Measurements from ENCODE around the gene TNS1.

TNS1 gene

DNA sequence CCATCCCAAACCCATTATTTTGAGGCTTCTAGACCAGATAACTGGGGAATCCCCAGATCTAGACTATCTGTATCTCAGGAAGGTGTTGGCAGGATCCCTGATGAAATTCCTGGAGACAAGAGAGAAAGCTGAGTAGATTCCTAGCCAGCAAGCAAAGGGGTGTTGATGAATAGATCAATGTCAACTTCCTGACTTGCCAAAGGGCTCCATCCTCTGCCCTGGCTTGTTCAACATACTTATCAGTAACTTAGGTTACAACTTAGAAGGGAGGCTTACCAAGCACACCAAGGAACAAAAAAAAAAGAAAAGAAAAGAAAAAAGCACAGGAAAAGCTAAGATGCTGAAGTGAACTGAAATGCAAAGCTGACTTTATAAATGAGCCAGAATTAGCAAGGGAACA, 53.3 kb downstream of the TNS1 start:
- no peak for ATAC-seq
- Mint-ChIP-seq H3K27me3 (no peaks in the 10 kb centered on the region), H3K36me3 (ENCODE audit: low read depth) (no peaks in the 10 kb centered on the region)

GRCh38 chr2:217948897-217949296, 53.9 kb downstream of the TNS1 start:
- Mint-ChIP-seq H3K27ac (no peak overlapping the region), H3K9me3 (no peaks in the 10 kb centered on the region), H3K4me1 (no peaks in the 10 kb centered on the region), H3K27me3 (no peaks in the 10 kb centered on the region), H3K4me3 (no peak overlapping the region), H3K36me3 (ENCODE audit: low read depth) (no peaks in the 10 kb centered on the region)
- ATAC-seq, result no peak
- no peak for DNase-seq

More for the DNA sequence above, 53.3 kb downstream of the TNS1 start:
- Mint-ChIP-seq H3K4me3 (no peak overlapping the region), H3K4me1 (no peaks in the 10 kb centered on the region), H3K9me3 (no peaks in the 10 kb centered on the region), H3K27ac (no peak overlapping the region)
- no peak for DNase-seq

- no peak for DNase-seq
- ATAC-seq, result no peak
- H3K27me3 Mint-ChIP-seq, result peaks cover 4% of the 10 kb centered on the region
- H3K27ac Mint-ChIP-seq, result no peak overlapping the region
- H3K4me3 Mint-ChIP-seq, result no peak overlapping the region
- H3K36me3 Mint-ChIP-seq (ENCODE audit: low read depth), result no peaks in the 10 kb centered on the region
- H3K9me3 Mint-ChIP-seq, result no peaks in the 10 kb centered on the region
- H3K4me1 Mint-ChIP-seq, result peaks cover 2% of the 10 kb centered on the region
These were observed 54.4 kb downstream of the TNS1 start for GRCh38 chr2:217948351-217948791.

GRCh38 chr2:217947383-217948350, 55.1 kb downstream of the TNS1 start:
- DNase-seq (no peak), ATAC-seq (no peak)
- peaks cover 2% of the 10 kb centered on the region for H3K4me1 Mint-ChIP-seq
- H3K36me3 Mint-ChIP-seq (ENCODE audit: low read depth), result no peaks in the 10 kb centered on the region
- H3K9me3 Mint-ChIP-seq, result no peaks in the 10 kb centered on the region
- no peak overlapping the region for H3K4me3 Mint-ChIP-seq
- H3K27me3 Mint-ChIP-seq, result peaks cover 6% of the 10 kb centered on the region
- H3K27ac Mint-ChIP-seq, result no peak overlapping the region

DNA sequence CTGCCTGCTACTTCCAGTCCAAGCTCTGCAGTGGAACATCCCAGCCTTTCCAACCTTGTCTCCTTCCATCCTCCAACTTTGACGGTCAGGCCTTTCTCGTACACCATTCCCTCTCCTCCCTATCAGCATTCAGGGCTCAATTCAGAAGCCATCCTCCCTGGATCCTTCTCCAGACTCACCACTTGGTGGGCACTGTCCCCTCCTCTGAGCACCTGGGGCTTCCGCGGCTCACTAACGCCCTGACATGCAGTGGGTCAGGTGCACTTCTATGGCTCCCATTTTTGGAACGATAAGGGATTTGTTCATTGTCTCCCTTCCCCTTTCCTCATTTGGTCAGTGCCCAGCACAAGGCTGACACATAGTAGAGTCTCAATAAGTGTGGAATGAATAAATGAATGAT, 56.7 kb downstream of the TNS1 start:
- Mint-ChIP-seq H3K4me3 (no peak overlapping the region), H3K27me3 (peaks cover 10% of the 10 kb centered on the region), H3K4me1 (peaks cover 2% of the 10 kb centered on the region), H3K36me3 (ENCODE audit: low read depth) (no peaks in the 10 kb centered on the region), H3K27ac (no peak overlapping the region), H3K9me3 (no peaks in the 10 kb centered on the region)
- ATAC-seq, result no peak
- DNase-seq, result no peak

DNA sequence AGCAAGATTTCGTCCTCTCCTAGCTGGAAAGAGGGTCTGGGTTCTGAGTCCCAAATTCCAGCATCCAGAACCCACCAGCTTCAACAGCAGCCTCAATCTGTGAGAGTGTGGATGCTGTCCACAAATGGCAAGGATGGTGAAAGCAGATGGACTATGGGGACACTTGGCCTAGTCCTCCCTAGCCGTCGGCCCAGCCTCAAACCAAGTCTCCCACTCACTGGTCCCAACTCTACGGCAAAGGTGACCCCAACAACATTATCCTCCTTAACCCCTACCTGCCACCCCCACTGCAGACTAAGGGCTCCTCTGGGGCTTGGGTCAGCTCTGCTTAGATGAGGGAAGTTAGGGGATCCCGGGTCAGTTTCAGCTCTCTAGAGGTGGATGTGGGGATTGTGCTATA, 57.3 kb downstream of the TNS1 start:
- H3K27me3 Mint-ChIP-seq, result peaks cover 10% of the 10 kb centered on the region
- H3K4me3 Mint-ChIP-seq, result no peak overlapping the region
- peaks cover 2% of the 10 kb centered on the region for H3K4me1 Mint-ChIP-seq

DNA sequence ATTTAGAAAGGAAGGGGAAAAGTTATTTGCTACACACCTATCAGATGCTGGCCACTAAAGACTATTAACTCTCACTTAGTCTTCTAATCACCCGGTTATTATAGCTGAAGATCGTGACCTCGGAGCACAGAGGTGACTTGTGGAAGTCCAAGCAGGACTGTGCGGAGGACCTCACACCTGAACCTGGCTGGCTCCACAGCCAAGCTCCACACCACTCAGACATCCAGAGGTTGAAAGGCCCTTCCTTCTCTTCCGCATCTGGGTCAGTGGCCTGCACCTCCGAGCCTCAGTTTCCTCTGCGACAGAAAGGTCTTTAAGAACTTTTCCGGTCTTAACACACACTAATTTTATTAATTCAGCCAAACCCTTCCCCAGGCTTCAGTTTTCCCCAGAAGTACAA, 57.9 kb downstream of the TNS1 start:
- no peaks in the 10 kb centered on the region for H3K36me3 Mint-ChIP-seq (ENCODE audit: low read depth)
- no peak overlapping the region for H3K4me3 Mint-ChIP-seq
- DNase-seq (no peak), ATAC-seq (no peak)
- peaks cover 2% of the 10 kb centered on the region for H3K4me1 Mint-ChIP-seq
- H3K27ac Mint-ChIP-seq, result no peak overlapping the region
- H3K9me3 Mint-ChIP-seq, result no peaks in the 10 kb centered on the region
- H3K27me3 Mint-ChIP-seq, result peaks cover 12% of the 10 kb centered on the region

More for the DNA sequence above, 57.3 kb downstream of the TNS1 start:
- no peak overlapping the region for H3K27ac Mint-ChIP-seq
- no peak for DNase-seq
- H3K9me3 Mint-ChIP-seq, result no peaks in the 10 kb centered on the region
- H3K36me3 Mint-ChIP-seq (ENCODE audit: low read depth), result no peaks in the 10 kb centered on the region
- no peak for ATAC-seq

- DNase-seq (no peak), ATAC-seq (no peak)
- Mint-ChIP-seq H3K36me3 (ENCODE audit: low read depth) (no peaks in the 10 kb centered on the region), H3K27me3 (peaks cover 12% of the 10 kb centered on the region), H3K27ac (no peak overlapping the region), H3K4me1 (peaks cover 2% of the 10 kb centered on the region), H3K4me3 (no peak overlapping the region), H3K9me3 (no peaks in the 10 kb centered on the region)
These were observed 58.4 kb downstream of the TNS1 start for GRCh38 chr2:217944366-217944765.

- Mint-ChIP-seq H3K4me1 (peaks cover 2% of the 10 kb centered on the region), H3K27ac (no peak overlapping the region), H3K9me3 (no peaks in the 10 kb centered on the region), H3K36me3 (ENCODE audit: low read depth) (no peaks in the 10 kb centered on the region), H3K27me3 (peaks cover 12% of the 10 kb centered on the region), H3K4me3 (no peak overlapping the region)
- DNase-seq (no peak), ATAC-seq (peak; percentile 21)
These were observed 59.1 kb downstream of the TNS1 start for GRCh38 chr2:217943446-217944321.

- Mint-ChIP-seq H3K27ac (no peak overlapping the region), H3K4me1 (peaks cover 2% of the 10 kb centered on the region), H3K36me3 (ENCODE audit: low read depth) (no peaks in the 10 kb centered on the region), H3K9me3 (no peaks in the 10 kb centered on the region), H3K4me3 (no peak overlapping the region), H3K27me3 (peaks cover 12% of the 10 kb centered on the region)
- DNase-seq, result no peak
- no peak for ATAC-seq
These were observed 60.0 kb downstream of the TNS1 start for GRCh38 chr2:217942731-217943335.

DNA sequence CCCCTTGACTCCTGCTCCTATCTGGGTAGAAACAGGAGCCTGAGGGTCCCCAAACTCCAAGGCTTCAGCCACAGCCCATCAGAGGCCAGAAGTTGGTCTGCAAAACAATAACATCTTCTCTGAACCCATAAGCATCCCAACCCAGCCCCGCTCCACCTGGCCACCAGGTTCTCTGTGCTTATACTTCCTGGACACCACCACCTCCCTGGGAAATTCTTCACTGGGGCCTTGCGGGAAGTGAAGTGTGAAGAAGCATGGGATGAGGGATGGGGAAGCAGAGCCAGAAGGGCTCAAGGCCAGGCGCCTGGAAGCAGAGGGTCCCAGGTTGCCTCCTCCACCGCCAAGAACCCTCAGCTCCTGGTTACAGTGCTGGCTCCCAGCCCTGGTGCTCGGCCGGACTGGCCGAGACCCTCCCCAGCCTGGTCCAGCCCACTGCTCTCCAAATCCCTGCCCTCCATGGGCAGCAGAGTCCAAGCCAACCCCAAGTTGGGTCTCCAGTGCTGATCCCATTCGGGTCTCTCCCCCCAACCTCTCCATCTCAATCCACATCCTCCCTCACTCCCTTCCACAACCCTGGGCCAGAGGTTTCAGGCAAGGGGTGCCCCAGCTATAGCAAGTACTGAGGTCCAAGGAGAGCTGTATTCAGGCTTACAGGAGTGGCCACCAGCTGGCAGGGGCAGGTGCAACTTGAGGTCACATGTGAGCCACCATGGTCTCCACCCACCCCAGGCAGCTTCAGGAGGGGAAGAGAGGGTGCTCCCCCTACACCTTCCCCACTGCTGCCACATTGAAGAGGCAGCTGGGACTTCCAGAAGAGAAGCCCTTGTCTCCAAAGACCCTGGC, 60.7 kb downstream of the TNS1 start:
- Mint-ChIP-seq H3K27ac (no peak overlapping the region), H3K27me3 (peaks cover 12% of the 10 kb centered on the region), H3K36me3 (ENCODE audit: low read depth) (no peaks in the 10 kb centered on the region), H3K4me1 (peaks cover 2% of the 10 kb centered on the region), H3K9me3 (no peaks in the 10 kb centered on the region), H3K4me3 (no peak overlapping the region)
- ATAC-seq, result no peak
- DNase-seq, result no peak

DNA sequence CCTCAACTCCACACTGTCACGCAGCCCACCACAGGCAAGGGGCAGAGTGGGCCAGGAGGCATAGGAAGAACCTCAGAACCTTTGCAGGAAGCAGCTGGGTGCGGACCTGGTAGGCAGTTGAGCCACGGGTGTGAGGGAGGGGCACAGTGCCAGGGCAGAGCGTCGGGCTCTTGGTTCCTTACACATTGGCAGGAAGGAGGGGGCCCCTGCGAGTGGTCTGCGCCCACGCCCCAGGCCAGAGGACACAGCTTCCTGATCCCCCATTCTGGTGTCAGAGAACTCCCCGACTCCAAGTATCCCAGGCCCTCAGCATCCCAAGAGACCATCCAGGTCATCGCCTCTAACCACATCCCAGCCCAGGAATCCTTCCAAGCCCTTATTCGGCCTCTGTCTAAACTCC, 61.5 kb downstream of the TNS1 start:
- DNase-seq (no peak), ATAC-seq (no peak)
- Mint-ChIP-seq H3K9me3 (no peaks in the 10 kb centered on the region), H3K4me3 (no peak overlapping the region), H3K36me3 (ENCODE audit: low read depth) (no peaks in the 10 kb centered on the region), H3K4me1 (peaks cover 2% of the 10 kb centered on the region), H3K27me3 (peaks cover 12% of the 10 kb centered on the region), H3K27ac (no peak overlapping the region)

DNA sequence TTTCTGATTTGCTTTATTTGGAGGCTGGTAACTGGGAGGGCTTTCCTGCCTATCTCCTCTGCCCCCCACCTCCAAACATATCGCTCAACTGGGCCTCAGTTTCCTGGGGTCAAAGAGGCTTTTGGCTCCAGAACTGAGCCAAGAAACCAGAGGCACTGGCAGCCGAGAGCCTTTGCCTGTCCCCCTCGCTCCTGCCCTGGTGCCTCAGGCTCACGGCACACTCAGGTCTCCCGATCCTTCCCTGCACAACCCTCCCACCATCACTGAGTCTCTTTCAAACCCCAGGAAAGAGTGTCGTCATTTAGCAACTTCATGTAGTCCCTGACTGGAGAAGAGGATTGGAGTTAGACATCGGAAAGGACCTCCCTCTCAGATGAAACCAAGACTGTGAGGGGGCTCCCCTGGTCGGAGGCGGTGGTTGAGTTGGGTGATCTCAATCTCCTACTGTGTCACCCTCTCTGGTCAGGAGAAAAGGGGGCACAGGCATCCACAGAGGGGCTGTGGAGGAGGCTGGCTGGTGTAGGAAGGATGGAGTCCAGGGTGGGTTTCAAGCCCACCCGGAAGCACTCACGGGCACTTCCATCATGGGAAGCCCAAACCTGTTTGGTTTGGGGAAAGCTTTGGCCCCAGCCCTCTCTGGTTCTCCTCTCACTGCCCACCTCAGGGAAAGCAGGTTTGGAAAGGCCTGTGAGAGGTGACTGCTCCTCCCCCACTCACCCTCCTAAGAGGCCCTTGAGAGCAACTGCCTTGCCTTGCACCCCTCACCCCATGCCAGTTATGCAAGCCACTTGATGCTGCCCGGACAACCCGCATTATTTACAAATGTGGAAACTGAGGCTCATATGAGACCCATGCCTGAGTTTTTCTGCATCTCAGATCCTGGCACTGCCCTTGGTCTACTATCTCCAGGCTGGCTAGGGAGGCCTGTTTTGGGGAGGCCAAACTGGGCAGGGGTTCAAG, 62.3 kb downstream of the TNS1 start:
- H3K27ac Mint-ChIP-seq, result no peak overlapping the region
- no peak for ATAC-seq
- no peaks in the 10 kb centered on the region for H3K36me3 Mint-ChIP-seq (ENCODE audit: low read depth)
- DNase-seq, result no peak
- no peak overlapping the region for H3K4me3 Mint-ChIP-seq
- no peaks in the 10 kb centered on the region for H3K9me3 Mint-ChIP-seq
- peaks cover 2% of the 10 kb centered on the region for H3K4me1 Mint-ChIP-seq
- H3K27me3 Mint-ChIP-seq, result peaks cover 12% of the 10 kb centered on the region
